ENCODE measurements around the gene PPP1R26.
"Not testable (repeated sequence)": the region's sequence is repeated elsewhere in the genome, so short reads cannot be mapped to it uniquely, and the experiment has no call there.

Gene PPP1R26

GRCh38 chr9:135506327-135507103 is 26.9 kb downstream of the PPP1R26 start:
- DNase-seq = no peak

DNA sequence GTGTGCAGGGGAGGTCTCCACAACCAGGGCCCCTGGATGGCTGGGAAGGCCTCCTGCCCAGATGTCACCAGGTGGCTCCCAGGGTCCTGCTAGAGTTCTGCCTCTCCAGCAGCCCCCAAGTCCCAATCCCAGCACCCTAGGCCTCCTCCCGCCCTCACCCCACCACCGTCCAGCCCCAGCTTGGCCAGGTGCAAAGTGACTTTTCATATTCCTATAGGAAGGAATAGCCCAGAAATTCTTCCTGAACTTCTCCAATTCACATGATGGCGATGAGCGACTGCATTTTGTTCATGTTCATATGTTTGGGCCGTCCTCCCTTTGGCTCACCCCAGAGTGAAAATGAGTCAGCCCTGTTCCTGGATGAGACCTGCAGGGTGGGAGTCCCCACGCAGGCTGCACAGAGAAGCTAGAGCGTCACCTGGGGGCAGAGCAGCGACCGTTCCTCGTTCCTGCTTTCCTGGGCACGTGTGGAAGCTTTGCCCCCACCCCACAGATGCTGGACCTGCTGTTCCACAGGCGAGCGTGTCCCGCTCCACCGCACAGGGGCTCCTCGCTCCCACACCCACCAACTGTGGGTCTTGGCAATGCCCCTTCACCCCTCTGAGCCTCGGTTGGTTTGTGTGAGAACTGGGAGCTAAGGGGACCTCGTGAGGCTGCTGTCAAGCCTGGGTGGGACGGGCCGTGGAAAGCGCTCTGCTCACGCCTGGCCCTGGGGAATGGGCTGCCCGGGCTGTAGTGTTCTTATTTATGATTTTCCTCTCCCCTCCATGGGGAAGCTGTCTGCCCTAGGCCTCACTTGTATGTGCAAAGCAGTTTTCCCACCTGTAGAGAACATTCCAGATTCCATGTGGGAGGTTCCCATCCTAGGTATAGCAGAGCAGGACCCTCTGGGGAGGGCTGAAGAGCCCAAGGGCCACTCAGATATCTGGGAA is 27.8 kb downstream of the PPP1R26 start:
- DNase-seq = no peak

GRCh38 chr9:135508211-135508820 is 28.7 kb downstream of the PPP1R26 start:
- no peak for DNase-seq

GRCh38 chr9:135509458-135509857 is 29.9 kb downstream of the PPP1R26 start:
- DNase-seq = no peak

GRCh38 chr9:135512241-135512603 is 32.6 kb downstream of the PPP1R26 start:
- DNase-seq = no peak

DNA sequence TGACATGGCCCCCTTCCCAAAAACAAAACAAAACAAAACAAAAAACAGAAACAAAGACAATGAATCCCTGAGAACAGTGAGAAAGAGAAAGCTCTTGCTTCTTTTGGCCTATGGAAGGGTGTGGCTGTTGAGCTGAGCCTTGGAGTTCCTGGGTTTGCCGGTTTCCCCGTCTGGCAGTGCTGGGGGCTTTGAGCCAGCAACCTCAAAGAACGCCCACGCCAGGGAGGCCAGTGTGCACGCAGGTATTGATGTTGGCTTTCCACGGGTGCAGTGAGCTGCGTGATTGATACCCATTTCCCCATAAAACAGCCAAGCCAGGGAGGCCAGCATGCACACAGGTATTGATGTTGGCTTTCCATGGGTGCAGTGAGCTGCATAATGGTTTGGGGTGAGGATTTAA is 33.3 kb downstream of the PPP1R26 start:
- no peak for DNase-seq

- DNase-seq = no peak
These were observed 33.8 kb downstream of the PPP1R26 start for GRCh38 chr9:135513351-135513846.

DNA sequence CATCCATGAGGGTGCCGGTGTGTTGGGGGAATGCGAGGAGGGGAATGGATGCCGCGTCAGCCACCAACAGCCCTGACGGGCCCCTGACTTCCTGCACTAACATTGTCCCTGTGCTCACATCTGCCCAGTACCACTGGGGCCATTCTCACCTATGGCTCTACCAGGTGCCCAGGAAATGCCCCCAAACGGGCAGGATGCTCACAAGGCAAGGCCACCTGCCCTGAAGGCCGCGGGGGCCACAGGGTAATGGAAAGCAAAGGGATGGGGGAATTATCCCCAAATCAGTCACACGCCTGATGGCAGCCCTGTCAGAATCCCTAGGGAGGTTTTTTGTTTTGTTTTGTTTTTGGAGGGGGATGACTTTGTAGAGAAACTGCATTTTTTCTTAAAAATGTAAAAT is 34.3 kb downstream of the PPP1R26 start:
- not testable (repeated sequence) for DNase-seq

- DNase-seq = no peak
These were observed 34.9 kb downstream of the PPP1R26 start for GRCh38 chr9:135514342-135515082.

DNA sequence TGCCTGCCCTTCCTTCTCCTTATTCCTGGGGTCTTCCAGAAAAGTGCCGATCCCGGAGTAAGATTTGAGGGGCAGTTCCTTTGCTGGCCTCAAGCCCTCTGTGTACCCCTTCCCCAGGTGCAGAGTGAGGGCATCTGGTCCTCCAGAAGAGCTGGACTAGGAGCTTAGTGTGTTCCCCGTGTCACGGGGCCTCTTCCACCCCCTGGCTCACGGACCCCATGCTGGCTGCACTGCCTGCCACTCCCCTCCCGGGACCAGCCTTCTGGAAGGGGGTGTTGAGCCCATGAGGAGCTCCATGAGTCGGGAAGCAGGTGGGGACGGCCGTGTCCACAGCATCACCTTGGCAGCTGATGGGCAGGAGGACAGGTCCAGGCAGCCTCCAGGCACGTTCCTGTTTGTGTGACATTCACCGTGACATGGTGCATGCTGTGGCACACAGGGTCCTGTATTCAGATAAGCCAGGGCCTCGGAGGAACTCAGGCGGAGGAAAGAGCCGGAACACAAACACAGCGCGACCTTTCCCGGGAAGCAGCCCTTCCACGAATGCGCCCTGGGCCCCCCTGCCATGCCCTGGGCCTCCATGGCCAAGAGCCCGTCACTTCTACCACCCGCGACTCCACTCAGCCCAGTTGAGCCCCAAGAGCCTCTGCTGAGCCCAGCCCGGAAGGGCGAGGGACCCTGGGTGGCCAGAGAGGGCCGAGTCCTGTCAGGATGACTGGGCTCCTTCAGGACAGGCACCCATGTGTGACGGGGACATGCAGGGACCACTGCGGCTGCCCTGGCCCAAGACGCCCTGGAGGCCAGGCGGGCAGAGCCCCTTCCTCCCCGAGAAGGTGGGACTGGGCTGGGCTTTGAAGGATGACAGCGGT is 35.7 kb downstream of the PPP1R26 start:
- no peak for DNase-seq

GRCh38 chr9:135516132-135516860 is 36.7 kb downstream of the PPP1R26 start:
- no peak for DNase-seq

- DNase-seq = no peak
These were observed 37.8 kb downstream of the PPP1R26 start for GRCh38 chr9:135517407-135517822.

DNA sequence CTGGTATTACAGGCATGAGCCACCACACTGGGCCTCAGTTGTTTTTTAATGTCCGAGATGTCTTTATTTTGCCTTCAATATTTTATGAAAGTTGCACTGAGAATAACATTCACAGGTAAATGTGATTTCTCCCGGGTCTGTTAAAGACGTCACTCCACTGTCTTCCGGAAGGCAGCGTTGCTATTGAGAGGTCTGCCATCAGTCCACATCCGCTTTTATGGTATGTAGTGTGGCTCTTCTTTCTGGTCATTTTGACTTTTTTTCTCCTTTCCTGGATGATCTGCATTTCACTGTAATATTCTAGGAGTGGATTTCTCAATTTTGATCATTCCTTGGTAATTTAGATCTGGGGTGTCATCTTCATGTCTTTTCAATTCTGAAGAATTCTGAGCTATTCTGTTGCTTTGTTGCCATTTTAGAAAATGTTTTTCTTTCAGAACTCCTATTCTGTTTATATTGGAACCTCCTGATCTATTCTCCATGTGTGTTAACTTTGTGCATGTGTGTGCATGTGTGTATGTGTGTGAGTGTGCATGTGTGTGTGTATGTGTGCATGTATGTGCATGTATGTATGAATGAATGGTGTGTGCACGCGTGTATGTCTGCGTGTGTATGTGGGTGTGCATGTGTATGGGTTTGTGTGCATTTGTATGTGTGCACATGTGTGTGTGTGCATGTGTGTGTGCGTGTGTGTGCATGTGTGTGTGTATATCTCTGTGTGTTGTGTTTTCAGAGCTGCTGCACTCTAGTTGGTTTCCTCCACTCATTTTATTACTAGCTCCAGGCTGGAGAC is 39.8 kb downstream of the PPP1R26 start:
- DNase-seq = no peak

DNA sequence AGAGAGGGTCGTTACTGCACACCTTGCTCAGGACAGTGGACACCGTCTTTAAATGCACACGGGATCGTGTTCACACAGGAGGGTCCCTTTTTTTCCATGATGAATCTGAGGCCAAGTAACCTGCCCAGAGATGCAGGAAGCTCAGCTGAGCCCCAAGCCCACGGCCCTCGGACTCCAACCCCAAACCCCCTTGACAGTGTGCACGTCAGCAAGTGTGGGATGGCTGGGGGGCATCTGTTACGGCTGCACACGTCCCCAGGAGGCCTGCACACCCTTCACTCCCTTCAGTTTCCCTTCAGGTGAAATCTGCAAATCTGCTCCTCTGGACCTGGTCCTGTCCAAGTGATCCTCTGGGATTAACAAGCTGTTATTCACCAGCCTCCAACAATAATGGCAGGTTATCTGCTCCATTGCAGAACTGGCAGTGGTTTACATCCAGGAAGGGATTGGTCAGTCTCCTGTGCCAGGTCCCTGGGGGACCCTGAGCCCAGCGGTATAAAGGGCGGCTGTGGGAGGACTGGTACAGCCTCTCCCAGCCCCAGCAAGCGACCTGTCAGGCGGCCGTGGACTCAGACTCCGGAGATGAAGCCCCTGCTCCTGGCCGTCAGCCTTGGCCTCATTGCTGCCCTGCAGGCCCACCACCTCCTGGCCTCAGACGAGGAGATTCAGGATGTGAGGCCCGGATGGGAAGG is 41.5 kb downstream of the PPP1R26 start, which contains the start of gene LCN1:
Gene LCN1, plus strand, starts transcription at position 525 of the 692 bp plus-strand sequence. Its CDS starts 58 bp downstream, at position 583.
- DNase-seq = no peak

DNA sequence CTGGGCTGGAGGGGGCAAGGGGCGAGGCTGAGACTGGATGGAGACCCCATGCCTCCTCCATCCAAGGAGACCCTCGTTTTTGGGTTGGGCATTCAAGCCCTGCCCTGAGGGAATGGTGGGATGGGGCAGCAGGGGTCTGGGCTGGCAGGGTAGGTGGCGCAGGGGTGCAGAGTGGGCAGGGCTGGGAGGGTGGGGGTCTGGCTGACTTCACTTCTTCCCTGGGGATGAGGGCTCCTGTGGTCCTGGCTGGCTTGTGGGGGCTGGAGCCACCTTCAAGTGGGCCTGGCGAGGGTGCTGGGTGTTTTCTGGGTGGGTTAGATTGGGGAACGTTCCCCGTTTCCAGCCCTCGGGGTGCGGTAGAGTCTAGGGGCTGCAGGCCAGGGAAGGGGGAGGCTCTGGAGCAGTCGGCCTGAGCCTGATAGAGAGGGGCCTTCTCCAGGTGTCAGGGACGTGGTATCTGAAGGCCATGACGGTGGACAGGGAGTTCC is 42.1 kb downstream of the PPP1R26 start:
- DNase-seq = no peak

- DNase-seq = no peak
These were observed 42.7 kb downstream of the PPP1R26 start for GRCh38 chr9:135522137-135522877.

GRCh38 chr9:135522931-135523330 is 43.3 kb downstream of the PPP1R26 start:
- no peak for DNase-seq

DNA sequence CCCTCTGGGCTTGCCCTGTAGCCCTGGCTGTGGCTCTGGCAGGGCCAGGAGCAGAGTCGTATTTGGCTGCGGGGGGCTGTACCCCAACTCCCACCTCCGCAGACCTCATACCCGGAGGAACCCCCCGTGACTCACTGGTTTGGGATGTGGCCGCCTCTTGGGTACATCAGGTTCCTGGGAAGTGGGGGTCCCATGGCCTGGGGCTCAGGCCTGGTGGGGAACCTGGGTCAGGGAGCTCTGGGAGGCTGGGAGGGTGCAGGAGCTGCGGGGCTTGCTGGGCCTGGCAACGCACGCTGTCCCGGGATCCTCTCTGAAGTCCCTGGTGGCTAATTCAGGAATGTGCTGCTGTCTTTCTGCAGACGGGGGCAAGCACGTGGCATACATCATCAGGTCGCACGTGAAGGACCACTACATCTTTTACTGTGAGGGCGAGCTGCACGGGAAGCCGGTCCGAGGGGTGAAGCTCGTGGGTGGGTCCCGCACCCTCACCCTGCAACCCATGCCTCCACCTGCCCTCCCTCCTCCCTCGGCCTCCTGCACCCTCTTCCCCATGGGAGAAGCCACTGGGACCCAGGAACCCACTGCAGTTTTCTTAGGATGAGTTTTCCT is 44.0 kb downstream of the PPP1R26 start:
- no peak for DNase-seq
